Calu3 (cell line): ENCODE data around the gene DYNC1H1. TPM values are rescaled to one million over a fixed set of nuclear protein-coding genes. Genes with fewer than 3 reads are reported as not detected.

ENCODE experiments used
- BruUV-seq: library from RNA; stranded (reverse); fragments of 400-500 nt; replicated peaks from 2 replicates; lab custom pipeline; 2021; lab: Mats Ljungman, UMichigan
- CTCF ChIA-PET: fragments of 300-600 bp; sonication (Branson Sonifier 250); formaldehyde crosslinking; loops from one replicate; lab custom pipeline; 2022; ENCODE audit warnings: antibody characterized with exemption; lab: Charles Lee
- DNase-seq: peaks from one replicate; pipeline ENCODE4 v3.0.0; 2022
- H3K27ac Mint-ChIP-seq: one replicate; pipeline ENCODE4 v1.8.0; 2022; ENCODE audit warnings: mixed read lengths; ENCODE audit not compliant: unreplicated experiment
- H3K27me3 Mint-ChIP-seq: one replicate; pipeline ENCODE4 v1.8.0; 2022; ENCODE audit warnings: mixed read lengths; ENCODE audit not compliant: unreplicated experiment
- H3K36me3 Mint-ChIP-seq: one replicate; pipeline ENCODE4 v1.8.0; 2022; ENCODE audit warnings: mild to moderate bottlenecking, moderate library complexity, mixed read lengths; ENCODE audit not compliant: insufficient read depth, unreplicated experiment
- H3K4me1 Mint-ChIP-seq: one replicate; pipeline ENCODE4 v1.8.0; 2022; ENCODE audit warnings: mild to moderate bottlenecking, low read depth, mixed read lengths; ENCODE audit not compliant: unreplicated experiment
- H3K4me3 Mint-ChIP-seq: one replicate; pipeline ENCODE4 v1.8.0; 2022; ENCODE audit warnings: mild to moderate bottlenecking, low read depth, moderate library complexity, mixed read lengths; ENCODE audit not compliant: unreplicated experiment
- H3K9me3 Mint-ChIP-seq: one replicate; pipeline ENCODE4 v1.8.0; 2022; ENCODE audit warnings: low read depth, mixed read lengths; ENCODE audit not compliant: unreplicated experiment
- CTCF ChIP-seq: fragments of 200-600 bp; IDR thresholded peaks from one replicate; pipeline ENCODE4 v1.8.0; 2022; ENCODE audit warnings: antibody characterized with exemption; ENCODE audit not compliant: unreplicated experiment
- intact Hi-C: fragments of 100-400 bp; cut with micrococcal nuclease; formaldehyde crosslinking; loops from one replicate; pipeline ENCODE4 v1.10.0; 2022; ENCODE audit not compliant: unreplicated experiment
- total RNA-seq: library from RNA; stranded (reverse); gene quantifications from 2 replicates; pipeline ENCODE4 v1.2.3, GENCODE V29; 2022

The DYNC1H1 gene
- total RNA-seq, 1 experiment from 2014 or later, result 529 TPM

DNA sequence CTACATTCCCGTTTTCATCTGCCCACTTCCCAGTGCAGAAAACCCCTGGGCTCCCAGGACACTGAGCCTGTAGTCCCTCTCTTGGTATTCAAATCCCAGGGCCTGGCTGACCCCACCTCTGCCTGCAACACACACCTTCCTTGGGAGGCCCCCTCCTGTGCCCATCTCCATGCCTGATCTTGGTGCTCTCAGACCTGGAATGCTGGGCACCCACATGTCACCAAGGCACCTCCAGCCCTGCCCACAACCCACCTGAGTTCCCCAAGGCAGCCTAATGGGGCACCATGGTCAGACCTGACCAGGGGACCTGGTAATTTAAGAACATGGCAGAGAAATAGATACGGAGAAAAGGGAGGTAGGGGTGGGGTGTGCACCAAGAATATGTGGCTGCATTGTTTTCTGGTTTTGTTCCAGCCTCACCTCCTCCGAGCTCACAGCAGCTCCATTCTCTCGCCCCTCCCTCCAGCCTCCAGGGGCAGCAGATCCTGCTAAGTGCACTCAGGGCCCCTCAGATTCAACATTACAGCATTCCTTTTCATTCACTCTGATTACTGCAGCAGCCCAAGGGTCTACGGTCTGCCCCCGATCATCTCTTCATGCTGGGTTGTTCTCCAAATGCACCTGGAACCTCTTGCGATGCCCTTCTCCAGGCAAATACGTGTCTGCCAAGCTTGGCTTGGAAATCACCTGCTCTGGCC lies 131.6 kb downstream of the DYNC1H1 start:
- CTCF ChIA-PET, result interaction anchor here (0.5 to 2.4 kb wide), 5 partner anchors 32 to 1277 kb away, joined by 3 to 21 read pairs (median 7); no protein-coding TSS in a partner anchor
- Mint-ChIP-seq H3K27me3 (no peaks in the 10 kb centered on the region), H3K27ac (peak overlapping the region; percentile 6), H3K9me3 (no peaks in the 10 kb centered on the region), H3K4me1 (peaks cover 33% of the 10 kb centered on the region), H3K4me3 (no peak overlapping the region), H3K36me3 (no peaks in the 10 kb centered on the region)
- TF ChIP-seq CTCF, result no peak
- DNase-seq, result no peak
- intact Hi-C loops, result loop anchor here (2.0 to 5.0 kb wide), 4 partner anchors 29 to 135 kb away; no protein-coding TSS in a partner anchor
- no TSS peak for BruUV-seq

DNA sequence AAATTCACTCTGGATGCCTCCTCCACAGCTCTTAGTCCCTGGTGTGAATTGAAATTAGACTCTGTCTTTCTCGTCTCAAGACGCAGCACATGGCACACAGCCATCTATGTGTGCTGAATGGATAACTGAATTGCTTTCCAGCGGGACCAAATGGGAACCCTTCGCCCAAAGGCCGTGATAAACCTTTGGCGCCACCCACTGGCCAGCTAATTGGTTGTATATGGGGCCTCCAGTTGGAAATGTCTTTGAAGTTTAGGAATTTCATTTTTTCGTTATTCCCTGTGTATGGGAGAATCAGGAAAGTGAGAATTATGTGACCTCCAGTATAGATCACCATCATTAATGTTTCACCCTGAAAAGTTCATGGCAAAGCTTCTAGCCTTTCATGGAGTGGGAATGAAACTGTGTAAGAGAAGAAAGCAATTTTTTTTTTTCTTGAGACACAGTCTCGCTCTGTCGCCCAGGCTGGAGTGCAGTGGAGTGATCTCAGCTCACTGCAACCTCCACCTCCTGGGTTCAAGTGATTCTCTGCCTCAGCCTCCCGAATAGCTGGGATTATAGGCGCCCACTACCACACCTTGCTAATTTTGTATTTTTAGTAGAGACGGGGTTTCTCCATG lies 132.3 kb downstream of the DYNC1H1 start:
- Mint-ChIP-seq H3K4me3 (no peak overlapping the region), H3K27ac (peak overlapping the region; percentile 6), H3K36me3 (no peaks in the 10 kb centered on the region), H3K27me3 (no peaks in the 10 kb centered on the region), H3K4me1 (peaks cover 33% of the 10 kb centered on the region), H3K9me3 (no peaks in the 10 kb centered on the region)
- CTCF ChIA-PET, result interaction anchor here (0.5 to 2.4 kb wide), 6 partner anchors 9 to 1276 kb away, joined by 3 to 21 read pairs (median 6); no protein-coding TSS in a partner anchor
- TF ChIP-seq CTCF, result peak; percentile 76
- no TSS peak for BruUV-seq
- intact Hi-C loops, result loop anchor here (2.0 to 5.0 kb wide), 4 partner anchors 28 to 136 kb away; no protein-coding TSS in a partner anchor
- peak; percentile 86 for DNase-seq

DNA sequence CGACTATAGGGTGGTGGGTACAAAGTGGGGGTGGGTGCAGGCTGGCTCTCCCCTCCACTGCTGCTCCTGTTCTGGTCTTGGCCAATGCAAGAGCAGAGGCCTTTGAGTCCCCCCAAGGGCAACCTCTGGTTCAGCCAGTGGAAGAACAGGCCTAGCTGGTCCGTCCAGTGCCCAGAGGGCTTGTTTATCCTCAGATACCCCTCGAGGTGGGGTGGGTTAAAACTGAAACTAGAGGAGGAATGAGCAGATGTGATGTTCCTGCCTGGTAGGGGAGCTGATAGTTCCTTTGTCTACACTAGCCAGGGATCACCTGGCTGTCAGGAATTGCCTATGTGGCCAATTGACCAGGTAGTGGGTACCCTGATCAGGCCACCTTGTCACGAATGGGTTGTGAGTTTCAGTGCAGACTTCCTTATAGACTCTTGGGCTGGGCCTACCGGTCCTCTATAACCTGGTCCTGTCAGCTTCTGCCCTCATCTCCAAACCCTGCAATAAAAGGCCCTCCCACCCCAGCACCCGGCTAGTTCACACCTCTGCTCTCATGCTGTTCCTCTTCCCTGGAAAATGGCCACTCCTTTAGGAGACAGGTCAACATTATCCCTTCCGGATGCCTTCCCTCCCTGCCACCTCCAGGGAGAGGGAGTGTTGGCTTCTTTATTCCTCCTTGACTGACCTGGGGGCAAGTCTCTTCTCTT lies 133.2 kb downstream of the DYNC1H1 start:
- intact Hi-C loops, result loop anchor here (2.0 to 5.0 kb wide), 4 partner anchors 27 to 137 kb away; no protein-coding TSS in a partner anchor
- no peak for TF ChIP-seq CTCF
- no peaks in the 10 kb centered on the region for H3K27me3 Mint-ChIP-seq
- CTCF ChIA-PET, result interaction anchor here (0.6 to 2.4 kb wide), 5 partner anchors 27 to 509 kb away, joined by 3 to 21 read pairs (median 7); no protein-coding TSS in a partner anchor
- no peak overlapping the region for H3K4me3 Mint-ChIP-seq
- no peaks in the 10 kb centered on the region for H3K36me3 Mint-ChIP-seq
- no TSS peak for BruUV-seq
- H3K9me3 Mint-ChIP-seq, result no peaks in the 10 kb centered on the region
- no peak overlapping the region for H3K27ac Mint-ChIP-seq
- peaks cover 33% of the 10 kb centered on the region for H3K4me1 Mint-ChIP-seq
- DNase-seq, result peak; percentile 84

DNA sequence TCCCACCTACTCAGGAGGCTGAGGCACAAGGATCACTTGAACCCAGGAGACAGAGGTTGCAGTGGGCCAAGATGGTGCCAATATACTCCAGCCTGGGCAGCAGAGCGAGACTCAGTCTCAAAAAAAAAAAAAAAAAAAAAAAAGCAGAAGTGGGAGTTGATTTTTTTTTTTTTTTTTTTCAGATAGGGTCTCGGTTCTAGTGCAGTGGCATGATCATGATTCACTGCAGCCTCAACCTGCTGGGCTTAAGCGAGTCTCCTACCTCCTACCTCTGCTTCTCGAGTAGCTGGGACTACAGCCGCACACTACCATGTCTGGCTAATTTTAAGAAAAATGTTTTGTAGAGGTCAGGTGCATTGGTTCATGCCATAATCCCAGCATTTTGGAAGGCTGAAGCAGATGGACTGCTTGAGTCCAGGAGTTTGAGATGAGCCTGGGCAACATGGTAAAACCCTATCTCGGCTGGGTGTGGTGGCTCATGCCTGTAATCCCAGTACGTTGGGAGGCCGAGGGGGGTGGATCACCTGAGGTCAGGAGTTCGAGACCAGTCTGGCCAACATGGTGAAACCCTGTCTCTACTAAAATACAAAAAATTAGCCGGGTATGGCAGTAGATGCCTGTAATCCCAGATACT lies 138.8 kb downstream of the DYNC1H1 start:
- Mint-ChIP-seq H3K27ac (no peak overlapping the region), H3K9me3 (no peaks in the 10 kb centered on the region), H3K27me3 (no peaks in the 10 kb centered on the region), H3K4me1 (peaks cover 15% of the 10 kb centered on the region), H3K36me3 (no peaks in the 10 kb centered on the region), H3K4me3 (no peak overlapping the region)
- CTCF ChIA-PET, result no interaction called here
- DNase-seq, result no peak
- TF ChIP-seq CTCF, result no peak
- BruUV-seq, result no TSS peak
- intact Hi-C loops, result no loop called here
